Measurements from ENCODE around the gene MEX3D. TPM values are rescaled to one million over a fixed set of nuclear protein-coding genes. Genes with fewer than 3 reads are reported as not detected.
A peak's percentile ranks its signal among the peaks of the same experiment; 100 is the strongest.

MEX3D gene
- total RNA-seq, 1 donor, result 27.6 TPM

DNA sequence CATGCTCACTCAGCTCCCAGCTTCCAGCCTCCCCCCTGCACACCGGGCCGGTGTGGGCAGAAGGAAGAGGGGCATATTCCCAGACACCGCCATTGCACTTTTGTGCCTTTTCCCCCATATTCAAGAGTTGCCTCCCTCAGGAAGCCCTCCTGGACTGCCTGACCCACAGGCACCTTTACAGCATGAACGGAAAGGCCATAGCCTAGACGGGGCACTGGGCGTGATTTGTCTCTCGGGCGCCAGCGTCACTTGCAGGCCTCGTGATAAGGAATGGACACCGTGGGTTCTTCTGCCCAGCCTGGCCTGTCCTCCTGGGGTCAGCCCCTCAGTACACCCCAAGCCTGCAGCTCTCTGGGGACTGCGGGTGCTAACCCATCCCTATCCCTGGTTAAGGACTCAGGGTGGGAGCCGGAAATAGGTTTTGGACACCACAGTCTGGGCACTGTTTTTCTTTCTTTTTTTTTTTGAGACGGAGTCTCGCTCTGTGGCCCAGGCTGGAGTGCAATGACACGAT is 38.1 kb upstream of the MEX3D start:
- H3K4me3 ChIP-seq (ENCODE audit: low read depth, low read length), result peak overlapping the region; percentile 78
- DNase-seq (ENCODE audit: low read depth), result no peak
- TF ChIP-seq, protein P1, sequence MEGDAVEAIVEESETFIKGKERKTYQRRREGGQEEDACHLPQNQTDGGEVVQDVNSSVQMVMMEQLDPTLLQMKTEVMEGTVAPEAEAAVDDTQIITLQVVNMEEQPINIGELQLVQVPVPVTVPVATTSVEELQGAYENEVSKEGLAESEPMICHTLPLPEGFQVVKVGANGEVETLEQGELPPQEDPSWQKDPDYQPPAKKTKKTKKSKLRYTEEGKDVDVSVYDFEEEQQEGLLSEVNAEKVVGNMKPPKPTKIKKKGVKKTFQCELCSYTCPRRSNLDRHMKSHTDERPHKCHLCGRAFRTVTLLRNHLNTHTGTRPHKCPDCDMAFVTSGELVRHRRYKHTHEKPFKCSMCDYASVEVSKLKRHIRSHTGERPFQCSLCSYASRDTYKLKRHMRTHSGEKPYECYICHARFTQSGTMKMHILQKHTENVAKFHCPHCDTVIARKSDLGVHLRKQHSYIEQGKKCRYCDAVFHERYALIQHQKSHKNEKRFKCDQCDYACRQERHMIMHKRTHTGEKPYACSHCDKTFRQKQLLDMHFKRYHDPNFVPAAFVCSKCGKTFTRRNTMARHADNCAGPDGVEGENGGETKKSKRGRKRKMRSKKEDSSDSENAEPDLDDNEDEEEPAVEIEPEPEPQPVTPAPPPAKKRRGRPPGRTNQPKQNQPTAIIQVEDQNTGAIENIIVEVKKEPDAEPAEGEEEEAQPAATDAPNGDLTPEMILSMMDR (IDR thresholded peaks at IDR 0.05; ENCODE audit: insufficient read depth, low read length), result no peak

DNA sequence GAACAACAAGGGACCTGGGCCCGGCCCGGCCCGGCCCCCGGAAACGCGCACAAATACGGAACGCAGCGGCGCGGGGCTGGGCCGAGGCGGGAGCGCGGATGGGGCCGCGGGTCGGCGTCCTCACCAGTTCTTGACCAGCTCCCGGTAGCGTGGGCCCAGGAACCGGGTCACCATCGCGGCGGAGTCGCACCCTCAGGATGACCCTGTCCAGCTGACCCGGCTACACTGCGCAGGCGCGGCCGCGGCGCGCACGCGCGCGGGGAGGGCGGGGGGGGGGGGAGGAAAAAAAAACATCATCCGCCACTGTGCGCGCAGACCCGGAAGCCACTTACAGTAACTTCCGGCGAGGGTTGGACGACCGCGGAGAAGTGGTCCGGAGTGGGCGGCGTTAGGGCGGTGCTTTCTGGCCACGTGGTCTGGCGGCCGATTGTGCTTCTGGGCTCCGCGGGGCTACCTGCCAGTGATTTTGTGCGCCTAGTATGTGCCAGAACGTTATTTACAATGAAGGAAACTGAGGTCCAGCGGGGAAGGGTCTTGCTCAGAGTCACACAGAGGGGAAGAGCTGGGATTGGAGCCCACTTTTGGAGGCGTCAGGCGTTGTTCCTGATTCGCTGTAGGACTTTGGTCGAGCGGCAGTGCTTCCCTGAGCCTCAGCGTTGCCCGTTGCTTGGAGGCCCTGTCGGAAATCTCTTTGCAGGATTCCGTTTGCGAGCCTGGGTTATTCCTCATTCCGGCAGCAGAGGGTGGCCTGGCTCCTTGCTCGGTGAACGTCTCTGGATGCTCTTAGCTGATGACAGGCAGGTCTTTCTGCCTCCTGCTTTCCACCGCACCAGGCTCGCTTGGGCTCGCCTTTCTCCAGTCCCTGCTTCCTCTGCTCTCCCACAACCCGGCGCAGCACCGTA is 37.4 kb upstream of the MEX3D start, which contains the start of gene UQCR11:
Gene UQCR11 (minus strand): TSS at position 227 of the 902 bp plus-strand sequence. CDS start 53 bp downstream, at position 174.
- TF ChIP-seq, protein P1 (IDR thresholded peaks at IDR 0.05; ENCODE audit: insufficient read depth, low read length), result peak; percentile 78
- peak; percentile 97 for DNase-seq (ENCODE audit: low read depth)
- peak within 1 kb of the TSS; percentile 95 for H3K4me3 ChIP-seq (ENCODE audit: low read depth, low read length)

DNA sequence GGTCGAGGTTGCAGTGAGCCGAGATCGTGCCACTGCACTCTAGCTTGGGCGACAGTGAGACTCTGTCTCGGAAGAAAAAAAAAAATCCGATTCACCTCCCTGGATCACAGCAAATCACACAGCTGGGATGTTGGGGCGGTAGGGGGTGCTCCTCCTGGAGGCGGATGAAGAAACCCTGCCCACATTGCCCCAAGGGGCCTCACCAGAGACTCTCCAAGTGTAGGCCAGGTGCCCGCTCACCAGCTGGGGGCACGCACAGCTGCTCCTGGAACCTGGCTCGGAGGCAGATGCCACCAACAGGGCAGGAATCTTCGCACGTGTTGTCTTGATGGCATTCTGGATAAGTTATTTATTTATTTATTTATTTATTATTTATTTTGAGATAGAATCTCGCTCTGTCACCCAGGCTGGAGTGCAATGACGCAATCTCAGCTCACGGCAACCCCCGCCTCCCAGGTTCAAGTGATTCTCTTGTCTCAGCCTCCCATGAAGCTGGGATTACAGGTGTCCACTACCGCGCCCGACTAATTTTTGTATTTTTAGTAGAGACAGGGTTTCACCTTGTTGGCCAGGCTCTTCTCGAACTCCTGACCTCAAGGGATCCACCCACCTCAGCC is 34.1 kb upstream of the MEX3D start:
- TF ChIP-seq, protein P1 (IDR thresholded peaks at IDR 0.05; ENCODE audit: insufficient read depth, low read length), result no peak
- H3K4me3 ChIP-seq (ENCODE audit: low read depth, low read length), result no peak overlapping the region
- no peak for DNase-seq (ENCODE audit: low read depth)

DNA sequence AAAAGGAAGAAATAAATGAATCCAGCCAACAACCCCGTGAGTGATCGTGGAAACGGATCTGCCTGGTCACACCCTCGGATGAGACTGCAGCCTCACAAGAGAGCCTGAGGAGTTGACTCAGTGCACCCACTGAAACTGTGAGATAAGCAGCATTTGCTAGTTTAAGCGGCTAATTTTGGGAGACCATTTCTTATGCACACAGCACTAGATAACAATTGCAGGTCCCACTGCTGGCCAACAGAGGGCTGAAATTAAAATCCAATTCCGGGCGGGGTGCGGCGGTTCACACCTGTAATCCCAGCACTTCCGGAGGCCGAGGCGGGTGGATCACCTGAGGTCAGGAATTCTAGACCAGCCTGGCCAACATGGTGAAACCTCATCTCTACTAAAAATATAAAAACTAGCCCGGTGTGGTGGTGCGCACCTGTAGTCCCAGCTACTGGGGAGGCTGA is 33.5 kb upstream of the MEX3D start:
- no peak for DNase-seq (ENCODE audit: low read depth)
- no peak overlapping the region for H3K4me3 ChIP-seq (ENCODE audit: low read depth, low read length)
- TF ChIP-seq, protein P1 (IDR thresholded peaks at IDR 0.05; ENCODE audit: insufficient read depth, low read length), result peak; percentile 18

DNA sequence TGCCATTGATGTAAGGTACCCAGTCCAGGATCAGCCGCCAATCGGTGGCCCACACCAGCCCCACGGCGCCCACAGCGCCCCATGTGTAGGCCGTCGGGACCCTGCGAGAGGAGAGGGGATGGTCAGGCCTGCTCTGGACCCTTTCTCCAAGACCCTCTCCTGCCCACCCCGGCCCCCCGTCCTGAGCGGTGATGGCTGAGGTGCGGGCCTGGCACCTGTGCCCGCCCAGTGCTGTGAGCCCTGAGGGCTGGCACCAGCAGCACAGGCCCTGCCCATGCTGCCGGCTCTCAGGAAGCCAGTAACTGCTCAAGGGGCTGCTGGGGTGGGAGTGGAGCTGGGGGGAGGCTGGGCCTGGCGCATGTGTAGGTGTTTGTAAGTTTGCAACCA is 31.3 kb upstream of the MEX3D start:
- no peak for DNase-seq (ENCODE audit: low read depth)

DNA sequence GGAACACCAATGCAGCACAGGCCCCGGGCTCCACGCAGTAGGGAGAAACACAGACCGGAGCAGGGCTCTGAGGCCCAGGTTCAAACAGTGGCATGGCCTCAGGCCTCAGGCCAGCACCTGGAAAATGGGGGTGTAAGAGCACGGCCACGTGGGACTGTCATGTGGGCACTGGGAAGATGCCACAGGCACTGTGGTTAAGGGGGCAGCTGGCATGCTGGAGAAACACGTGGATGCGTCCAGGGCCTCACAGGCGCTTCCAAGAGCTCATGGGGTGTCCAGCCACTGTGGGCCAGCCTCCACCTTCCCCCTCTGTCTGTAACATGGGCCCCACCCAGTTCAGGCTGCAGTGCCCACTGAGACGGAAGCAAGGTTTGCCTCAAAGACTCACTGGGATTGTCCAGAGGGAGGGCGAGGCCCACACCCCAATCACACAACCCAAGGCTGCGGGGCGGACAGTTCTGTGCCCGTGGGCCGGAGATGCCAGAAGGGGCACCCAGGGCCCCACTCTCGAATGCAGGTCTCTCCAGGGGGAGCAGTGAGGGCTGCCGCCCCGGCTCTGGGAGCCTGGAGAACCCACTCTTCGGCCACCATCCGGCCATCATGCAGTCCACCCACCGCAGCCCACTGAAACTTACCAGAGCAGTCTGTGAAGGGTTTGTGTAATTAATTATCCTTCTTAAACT is 30.8 kb upstream of the MEX3D start:
- DNase-seq (ENCODE audit: low read depth), result no peak
- no peak overlapping the region for H3K4me3 ChIP-seq (ENCODE audit: low read depth, low read length)
- TF ChIP-seq, protein P1 (IDR thresholded peaks at IDR 0.05; ENCODE audit: insufficient read depth, low read length), result no peak

More for the DNA sequence above, 31.3 kb upstream of the MEX3D start:
- TF ChIP-seq, protein P1 (IDR thresholded peaks at IDR 0.05; ENCODE audit: insufficient read depth, low read length), result no peak
- no peak overlapping the region for H3K4me3 ChIP-seq (ENCODE audit: low read depth, low read length)

Data from fibroblast of the aortic adventitia (primary cell).